ENCODE measurements around the gene NPFFR1.
"Not testable (repeated sequence)": the region's sequence is repeated elsewhere in the genome, so short reads cannot be mapped to it uniquely, and the experiment has no call there.

Gene NPFFR1

GRCh38 chr10:70253878-70254765, 29.7 kb downstream of the NPFFR1 start:
- ChIA-PET CTCF (interaction anchor here (1.2 kb wide), 1 partner anchor 11 kb away, joined by 3 read pairs; no protein-coding TSS in a partner anchor), POLR2A (interaction anchor here (0.8 kb wide), 1 partner anchor 21 kb away, joined by 3 read pairs; the partner anchor contains the start of gene PPA1)
- TF ChIP-seq CTCF (IDR thresholded peaks at IDR 0.05; ENCODE audit: insufficient read depth, low read length, missing control alignments): no peak
- DNase-seq (ENCODE audit: low read depth, low spot score): no peak
- no peak overlapping the region for H3K4me3 ChIP-seq (ENCODE audit: low read depth, low read length)

GRCh38 chr10:70250961-70251680, 32.7 kb downstream of the NPFFR1 start:
- no peak overlapping the region for H3K4me3 ChIP-seq (ENCODE audit: low read depth, low read length)
- DNase-seq (ENCODE audit: low read depth, low spot score): no peak
- no peak for TF ChIP-seq CTCF (IDR thresholded peaks at IDR 0.05; ENCODE audit: insufficient read depth, low read length, missing control alignments)
- ChIA-PET POLR2A (no interaction called here), CTCF (interaction anchor here (1.4 kb wide), 2 partner anchors 16 to 22 kb away, joined by 3 to 8 read pairs; no protein-coding TSS in a partner anchor)

GRCh38 chr10:70247360-70247759, 36.4 kb downstream of the NPFFR1 start:
- TF ChIP-seq CTCF (IDR thresholded peaks at IDR 0.05; ENCODE audit: insufficient read depth, low read length, missing control alignments): no peak
- no peak overlapping the region for H3K4me3 ChIP-seq (ENCODE audit: low read depth, low read length)
- ChIA-PET POLR2A (no interaction called here), CTCF (no interaction called here)
- no peak for DNase-seq (ENCODE audit: low read depth, low spot score)

GRCh38 chr10:70241081-70241480, 42.7 kb downstream of the NPFFR1 start:
- POLR2A ChIA-PET: no interaction called here
- CTCF ChIA-PET: interaction anchor here (2.0 kb wide), 1 partner anchor 27 kb away, joined by 6 read pairs; no protein-coding TSS in a partner anchor
- H3K4me3 ChIP-seq (ENCODE audit: low read depth, low read length): no peak overlapping the region
- TF ChIP-seq CTCF (IDR thresholded peaks at IDR 0.05; ENCODE audit: insufficient read depth, low read length, missing control alignments): no peak
- no peak for DNase-seq (ENCODE audit: low read depth, low spot score)

DNA sequence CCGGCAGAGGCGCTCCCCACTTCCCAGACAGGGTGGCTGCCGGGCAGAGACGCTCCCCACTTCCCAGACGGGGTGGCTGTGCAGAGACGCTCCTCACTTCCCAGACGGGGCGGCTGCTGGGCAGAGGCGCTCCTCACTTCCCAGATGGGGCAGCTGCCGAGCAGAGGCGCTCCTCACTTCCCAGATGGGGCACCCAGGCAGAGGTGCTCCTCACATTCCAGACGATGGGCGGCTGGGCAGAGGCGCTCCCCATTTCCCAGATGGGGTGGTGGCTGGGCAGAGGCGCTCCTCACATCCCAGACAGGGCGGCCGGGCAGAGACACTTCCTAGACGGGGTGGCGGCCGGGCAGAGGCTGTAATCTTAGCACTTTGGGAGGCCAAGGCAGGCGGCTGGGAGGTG, 43.8 kb downstream of the NPFFR1 start:
- POLR2A ChIA-PET; DNase-seq (ENCODE audit: low read depth, low spot score); CTCF ChIA-PET; H3K4me3 ChIP-seq (ENCODE audit: low read depth, low read length): not testable (repeated sequence)

GRCh38 chr10:70239077-70239976, 44.5 kb downstream of the NPFFR1 start:
- CTCF ChIA-PET; H3K4me3 ChIP-seq (ENCODE audit: low read depth, low read length); DNase-seq (ENCODE audit: low read depth, low spot score); POLR2A ChIA-PET: not testable (repeated sequence)

DNA sequence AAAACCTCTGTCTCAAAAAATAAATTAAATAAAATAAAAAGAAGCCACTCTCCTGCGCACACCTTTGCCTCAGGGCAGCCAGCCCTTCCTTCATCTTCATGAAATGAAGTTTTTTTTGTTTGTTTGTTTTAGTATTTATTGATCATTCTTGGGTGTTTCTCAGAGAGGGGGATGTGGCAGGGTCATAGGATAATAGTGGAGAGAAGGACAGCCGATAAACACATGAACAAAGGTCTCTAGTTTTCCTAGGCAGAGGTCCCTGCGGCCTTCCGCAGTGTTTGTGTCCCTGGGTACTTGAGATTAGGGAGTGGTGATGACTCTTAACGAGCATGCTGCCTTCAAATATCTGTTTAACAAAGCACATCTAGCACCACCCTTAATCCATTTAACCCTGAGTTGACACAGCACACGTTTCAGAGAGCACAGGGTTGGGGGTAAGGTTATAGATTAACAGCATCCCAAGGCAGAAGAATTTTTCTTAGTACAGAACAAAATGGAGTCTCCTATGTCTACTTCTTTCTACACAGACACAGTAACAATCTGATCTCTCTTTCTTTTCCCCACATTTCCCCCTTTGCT, 45.8 kb downstream of the NPFFR1 start:
- DNase-seq (ENCODE audit: low read depth, low spot score); H3K4me3 ChIP-seq (ENCODE audit: low read depth, low read length); POLR2A ChIA-PET: not testable (repeated sequence)
- CTCF ChIA-PET: interaction anchor here (1.2 kb wide), 1 partner anchor 29 kb away, joined by 4 read pairs; no protein-coding TSS in a partner anchor

All from AG04449 (cell line).